SU-DHL-6 (cell line): ENCODE results near the gene SORCS2.

Source experiments
- H2AFZ ChIP-seq: fragments of 200-600 bp; sonication (generic); 2 replicates; pipeline ENCODE4 v1.6.1; 2014; ENCODE audit warnings: low read depth, mild to moderate bottlenecking, moderate library complexity, mixed read lengths, antibody characterized with exemption, low read length; ENCODE audit not compliant: severe bottlenecking
- H3F3A ChIP-seq: fragments of 200-600 bp; shearing (Covaris generic); 2 replicates; pipeline ENCODE4 v1.6.0; 2016; ENCODE audit warnings: antibody characterized with exemption, mild to moderate bottlenecking; ENCODE audit not compliant: insufficient read depth
- H3K27ac ChIP-seq: fragments of 200-600 bp; sonication (generic); 2 replicates; pipeline ENCODE4 v1.5.1; 2016; ENCODE audit warnings: low read depth, mild to moderate bottlenecking, low read length, moderate library complexity, mixed read lengths
- H3K27me3 ChIP-seq: fragments of 200-600 bp; sonication (generic), shearing (Covaris generic); 2 replicates; pipeline ENCODE4 v1.6.0; 2014; ENCODE audit warnings: mild to moderate bottlenecking, low read length
- H3K36me3 ChIP-seq: fragments of 200-600 bp; sonication (generic); 2 replicates; pipeline ENCODE4 v1.6.1; 2014; ENCODE audit warnings: mild to moderate bottlenecking, low read length, mixed read lengths
- H3K4me2 ChIP-seq: fragments of 300-600, 200-600 bp; shearing (Covaris generic), sonication (generic); 2 replicates; pipeline ENCODE4 v1.6.0; 2014; ENCODE audit warnings: low read length, low read depth, mild to moderate bottlenecking; ENCODE audit not compliant: poor library complexity, severe bottlenecking
- H3K4me3 ChIP-seq: fragments of 200-600 bp; sonication (generic); 2 replicates; pipeline ENCODE4 v1.5.1; 2014; ENCODE audit warnings: antibody characterized with exemption, low read length, mild to moderate bottlenecking, mixed read lengths; ENCODE audit not compliant: insufficient read depth, poor library complexity, severe bottlenecking
- H3K79me2 ChIP-seq: fragments of 200-600 bp; sonication (generic); 2 replicates; pipeline ENCODE4 v1.6.1; 2014; ENCODE audit warnings: mild to moderate bottlenecking, low read length, moderate library complexity; ENCODE audit not compliant: insufficient read depth
- H3K9ac ChIP-seq: fragments of 200-600 bp; sonication (generic); 2 replicates; pipeline ENCODE4 v1.7.0; 2014; ENCODE audit warnings: mild to moderate bottlenecking, low read length
- H3K9me2 ChIP-seq: fragments of 200-600 bp; sonication (generic); replicated peaks from 2 replicates; pipeline ENCODE4 v1.6.1; 2014; ENCODE audit warnings: low read length; ENCODE audit not compliant: insufficient read depth
- H3K9me3 ChIP-seq: fragments of 200-600 bp; sonication (generic); 2 replicates; pipeline ENCODE4 v1.6.1; 2014; ENCODE audit warnings: low read length, mixed read lengths; ENCODE audit not compliant: insufficient read depth
- H4K20me1 ChIP-seq: fragments of 200-600 bp; sonication (generic); 2 replicates; pipeline ENCODE4 v1.6.1; 2014; ENCODE audit warnings: low read depth, mild to moderate bottlenecking, antibody characterized with exemption, low read length, moderate library complexity, mixed read lengths
- CTCF ChIP-seq: fragments of 200-600 bp; sonication (generic); IDR thresholded peaks from one replicate; pipeline ENCODE4 v1.5.1; 2017; ENCODE audit warnings: antibody characterized with exemption, mild to moderate bottlenecking, low read length, moderate library complexity; ENCODE audit not compliant: insufficient read depth, poor library complexity, severe bottlenecking
- EZH2phosphoT487 ChIP-seq: fragments of 200-600 bp; sonication (generic), shearing (Covaris generic); conservative IDR thresholded peaks from 2 replicates; pipeline ENCODE4 v1.6.1; 2018; ENCODE audit warnings: mild to moderate bottlenecking, antibody characterized with exemption, low read length, moderate library complexity, mixed read lengths

SORCS2 gene

DNA sequence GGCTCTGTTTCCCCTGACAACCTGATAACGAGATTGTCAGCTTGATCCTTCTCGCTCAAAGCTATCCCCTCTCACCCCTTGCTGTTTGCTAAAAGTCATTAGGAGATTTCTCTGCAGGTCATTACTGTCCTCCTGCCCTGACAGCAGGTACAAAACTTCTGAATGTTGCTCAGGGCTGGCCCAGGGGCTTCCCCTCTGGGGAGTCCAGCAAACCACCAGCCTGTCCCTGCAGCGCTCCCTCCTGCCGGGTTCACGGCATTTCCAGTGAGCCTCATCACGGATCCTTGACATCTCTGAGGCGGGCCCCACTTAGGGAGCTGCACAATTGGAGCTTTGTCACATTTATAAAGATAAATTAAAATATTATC, 5.2 kb upstream of the SORCS2 start:
- H3K9ac ChIP-seq = no peak overlapping the region
- no peak overlapping the region for H3K4me3 ChIP-seq
- no peaks in the 10 kb centered on the region for H3K27me3 ChIP-seq
- H2AFZ ChIP-seq = no peak overlapping the region
- no peaks in the 10 kb centered on the region for H4K20me1 ChIP-seq
- H3K9me3 ChIP-seq = no peaks in the 10 kb centered on the region
- no peaks in the 10 kb centered on the region for H3F3A ChIP-seq
- H3K9me2 ChIP-seq = no peaks in the 10 kb centered on the region
- no peak overlapping the region for H3K4me2 ChIP-seq
- TF ChIP-seq EZH2phosphoT487 (no peak), CTCF (no peak)
- H3K79me2 ChIP-seq = no peaks in the 10 kb centered on the region
- no peak overlapping the region for H3K27ac ChIP-seq
- no peaks in the 10 kb centered on the region for H3K36me3 ChIP-seq

DNA sequence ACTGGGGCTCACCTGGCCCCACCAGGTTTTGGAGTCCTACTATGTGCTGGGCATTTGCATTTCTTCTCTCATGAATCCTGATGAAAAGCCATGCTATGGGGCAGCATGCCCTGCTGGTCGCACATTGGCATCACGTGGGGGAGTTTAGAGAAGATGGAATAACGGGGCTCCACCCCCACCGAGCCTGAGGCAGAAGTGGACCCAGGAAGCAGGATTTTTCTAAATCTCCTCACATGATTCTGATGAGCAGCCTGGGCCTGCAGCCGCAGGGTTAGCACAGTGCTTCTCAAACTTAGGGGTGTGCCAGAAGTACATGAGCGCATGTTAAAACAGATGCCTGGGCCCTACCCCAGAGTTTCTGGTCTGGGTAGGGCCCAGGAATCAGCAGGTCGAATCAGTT, 4.6 kb upstream of the SORCS2 start:
- H3K27ac ChIP-seq = no peak overlapping the region
- no peak overlapping the region for H2AFZ ChIP-seq
- H3K4me3 ChIP-seq = no peak overlapping the region
- no peaks in the 10 kb centered on the region for H3K36me3 ChIP-seq
- H3K4me2 ChIP-seq = no peak overlapping the region
- H3K9ac ChIP-seq = no peak overlapping the region
- H3K79me2 ChIP-seq = no peaks in the 10 kb centered on the region
- no peak for TF ChIP-seq EZH2phosphoT487
- no peak for TF ChIP-seq CTCF
- H3K9me3 ChIP-seq = no peaks in the 10 kb centered on the region
- H3K27me3 ChIP-seq = no peaks in the 10 kb centered on the region
- no peaks in the 10 kb centered on the region for H3K9me2 ChIP-seq
- no peaks in the 10 kb centered on the region for H3F3A ChIP-seq
- no peaks in the 10 kb centered on the region for H4K20me1 ChIP-seq

DNA sequence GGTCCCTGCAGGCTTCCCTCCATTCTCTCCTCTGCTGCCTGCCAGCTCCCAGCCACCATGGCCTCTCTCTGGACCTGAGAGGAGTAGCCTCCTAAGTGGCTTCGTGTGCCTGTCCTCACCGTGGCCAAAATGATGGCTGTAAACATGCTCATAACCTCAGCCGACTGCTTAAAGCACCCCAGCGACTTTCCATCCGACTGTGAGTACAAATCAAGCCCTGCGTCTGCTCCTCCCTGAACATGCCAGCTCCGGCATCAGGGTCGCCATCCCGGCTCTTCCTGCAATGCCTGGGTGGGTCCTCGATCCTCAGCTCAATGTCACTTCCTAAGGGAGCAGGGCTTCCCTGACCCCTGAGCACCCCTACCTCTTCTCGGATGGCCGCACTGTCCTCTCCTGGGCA, 3.3 kb upstream of the SORCS2 start:
- no peak overlapping the region for H3K9ac ChIP-seq
- no peak overlapping the region for H3K27ac ChIP-seq
- H3K4me2 ChIP-seq = no peak overlapping the region
- H3K9me3 ChIP-seq = no peaks in the 10 kb centered on the region
- H4K20me1 ChIP-seq = no peaks in the 10 kb centered on the region
- no peaks in the 10 kb centered on the region for H3K79me2 ChIP-seq
- no peaks in the 10 kb centered on the region for H3K9me2 ChIP-seq
- TF ChIP-seq EZH2phosphoT487 (no peak), CTCF (no peak)
- no peaks in the 10 kb centered on the region for H3K36me3 ChIP-seq
- no peaks in the 10 kb centered on the region for H3K27me3 ChIP-seq
- H3F3A ChIP-seq = no peaks in the 10 kb centered on the region
- no peak overlapping the region for H2AFZ ChIP-seq
- H3K4me3 ChIP-seq = no peak overlapping the region
